ENCODE data around the gene OR56A1.
A peak's percentile ranks its signal among the peaks of the same experiment; 100 is the strongest.
"Not testable (repeated sequence)": the region's sequence is repeated elsewhere in the genome, so short reads cannot be mapped to it uniquely, and the experiment has no call there.

Gene OR56A1, protein sequence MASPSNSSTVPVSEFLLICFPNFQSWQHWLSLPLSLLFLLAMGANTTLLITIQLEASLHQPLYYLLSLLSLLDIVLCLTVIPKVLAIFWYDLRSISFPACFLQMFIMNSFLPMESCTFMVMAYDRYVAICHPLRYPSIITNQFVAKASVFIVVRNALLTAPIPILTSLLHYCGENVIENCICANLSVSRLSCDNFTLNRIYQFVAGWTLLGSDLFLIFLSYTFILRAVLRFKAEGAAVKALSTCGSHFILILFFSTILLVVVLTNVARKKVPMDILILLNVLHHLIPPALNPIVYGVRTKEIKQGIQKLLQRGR

DNA sequence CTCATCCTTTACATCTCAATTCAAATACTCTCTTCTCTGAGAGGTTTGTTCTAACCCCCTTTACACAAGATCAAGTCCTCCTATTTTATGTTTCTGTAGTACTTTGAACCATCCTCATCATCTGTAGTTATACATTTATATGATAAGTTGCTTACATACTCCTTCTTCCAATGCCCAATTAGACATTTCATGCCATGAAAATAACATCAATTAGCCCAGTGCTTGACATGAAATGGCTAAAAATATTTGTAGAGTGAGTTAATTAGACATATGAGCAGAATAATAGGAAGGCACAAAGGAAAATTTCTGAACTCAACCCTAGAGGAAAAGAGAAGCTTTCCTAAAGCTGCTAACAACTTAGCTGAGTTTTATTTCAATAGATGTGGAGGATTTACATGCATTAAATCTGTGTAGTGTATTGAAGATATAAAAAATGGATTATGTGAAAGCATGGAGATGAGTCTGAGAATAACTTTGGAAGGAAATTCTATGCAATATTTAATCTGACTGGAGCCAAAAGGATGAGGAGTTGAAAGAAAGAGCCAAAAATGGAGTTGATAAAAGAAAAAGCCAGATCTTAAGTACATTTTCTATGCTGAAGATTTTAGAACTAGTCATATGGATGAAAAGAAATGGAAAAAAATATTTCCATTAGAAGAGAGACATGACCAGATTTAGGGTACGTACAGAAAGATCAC lies at the start of gene OR56A1:
Gene OR56A1 (minus strand): TSS at position 51 of the 698 bp plus-strand sequence. CDS start 3,066 bp downstream, outside the sequence.
- FAIRE-seq (no peak), DNase-seq (ENCODE audit: extremely low spot score, insufficient read length, low read depth) (no peak)

GRCh38 chr11:6079463-6079862 lies 48.9 kb upstream of the OR56A1 start:
- DNase-seq (ENCODE audit: extremely low spot score, insufficient read length, low read depth) (no peak), FAIRE-seq (no peak)

- no peak for FAIRE-seq
- DNase-seq (ENCODE audit: extremely low spot score, insufficient read length, low read depth): no peak
Measured at GRCh38 chr11:6077723-6078122, 47.2 kb upstream of the OR56A1 start.

DNA sequence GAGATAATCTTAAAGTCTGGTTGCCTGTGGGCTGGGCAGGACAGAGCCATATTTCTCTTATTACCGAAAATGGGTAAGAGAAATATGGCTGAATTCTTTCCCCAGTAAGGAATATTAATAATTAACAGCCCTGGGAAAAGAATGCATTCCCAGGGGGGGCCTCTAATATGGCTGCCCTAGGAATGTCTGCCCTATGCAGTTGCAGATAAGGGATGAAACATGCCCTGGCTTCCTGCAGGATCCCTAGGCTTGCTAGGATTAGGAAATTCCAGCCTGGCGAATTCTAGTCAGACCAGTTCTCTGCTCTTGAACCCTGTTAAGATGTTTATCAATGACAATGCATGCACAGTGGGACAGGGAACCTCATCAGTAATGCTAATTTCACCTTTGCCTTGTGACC lies 45.9 kb upstream of the OR56A1 start:
- DNase-seq (ENCODE audit: extremely low spot score, insufficient read length, low read depth); FAIRE-seq: not testable (repeated sequence)

DNA sequence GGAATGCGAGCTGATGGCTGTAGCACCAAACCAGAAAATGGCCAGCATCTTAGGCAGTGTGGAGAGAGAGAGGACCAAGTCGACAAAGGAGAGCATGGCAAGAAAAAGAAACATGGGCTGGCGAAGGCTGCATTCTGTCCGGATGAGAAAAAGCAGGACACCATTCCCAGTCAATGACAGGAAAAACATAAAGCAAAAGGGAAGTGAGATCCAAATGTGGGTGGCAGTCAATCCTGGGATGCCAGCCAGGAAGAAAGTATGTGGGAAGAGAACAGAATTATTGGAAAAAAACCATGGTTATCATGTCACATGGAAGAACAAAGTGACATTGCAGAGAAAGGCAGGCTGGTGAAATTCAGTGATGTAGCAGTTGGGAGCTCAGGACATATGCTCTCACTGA lies 36.9 kb upstream of the OR56A1 start:
- FAIRE-seq (no peak), DNase-seq (ENCODE audit: extremely low spot score, insufficient read length, low read depth) (no peak)

DNA sequence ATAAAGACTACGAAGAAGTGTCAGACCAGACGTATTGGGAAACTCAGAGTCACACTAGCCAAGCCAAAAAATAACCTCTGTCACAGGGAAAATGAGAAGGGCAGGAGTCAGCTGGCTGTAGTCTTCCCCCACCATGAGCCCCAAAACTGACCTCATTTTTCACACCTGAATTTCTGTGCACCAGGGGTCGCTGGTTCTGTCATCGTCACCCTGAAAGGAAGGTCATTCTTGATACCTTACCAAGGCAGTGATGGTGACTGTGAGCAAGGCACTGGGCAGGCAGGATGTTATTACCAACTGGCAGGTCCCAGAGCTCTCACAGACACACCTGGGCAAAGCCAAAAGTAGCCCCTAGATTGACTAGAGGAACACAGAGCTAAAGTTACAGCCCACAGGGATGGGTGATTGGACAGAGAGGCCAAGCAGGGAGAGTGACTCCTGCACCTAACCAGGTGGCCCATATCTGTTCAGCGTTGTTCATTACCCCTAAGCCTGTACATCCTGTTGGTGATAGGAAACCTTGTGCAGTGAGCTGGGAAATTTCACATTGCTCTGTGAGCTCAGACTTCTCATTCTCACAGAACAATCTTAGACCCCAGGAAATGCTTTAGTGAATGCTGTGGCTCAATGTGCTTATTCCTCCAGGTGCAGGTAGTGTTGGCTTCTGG lies 32.3 kb upstream of the OR56A1 start:
- no peak for DNase-seq (ENCODE audit: extremely low spot score, insufficient read length, low read depth)
- no peak for FAIRE-seq

DNA sequence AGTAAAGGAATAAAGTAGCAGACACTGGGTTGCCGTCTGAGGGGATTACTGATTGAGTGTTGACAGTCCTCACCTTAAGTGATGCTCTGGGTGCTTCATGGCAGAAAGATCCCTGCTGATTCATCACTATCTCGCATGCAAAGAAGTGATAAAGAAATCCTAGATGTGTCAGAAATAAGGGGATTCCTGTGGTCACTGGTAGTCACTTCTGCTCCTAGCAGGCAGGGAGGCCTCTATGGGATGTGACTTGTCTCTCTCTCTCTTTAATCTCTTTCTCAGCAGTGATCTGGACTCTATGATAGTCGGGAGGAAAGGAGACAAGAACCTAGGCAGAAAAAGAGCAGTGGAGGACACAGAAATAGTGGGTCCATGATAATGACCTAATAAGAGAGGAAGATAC lies 30.9 kb upstream of the OR56A1 start:
- FAIRE-seq: no peak

DNA sequence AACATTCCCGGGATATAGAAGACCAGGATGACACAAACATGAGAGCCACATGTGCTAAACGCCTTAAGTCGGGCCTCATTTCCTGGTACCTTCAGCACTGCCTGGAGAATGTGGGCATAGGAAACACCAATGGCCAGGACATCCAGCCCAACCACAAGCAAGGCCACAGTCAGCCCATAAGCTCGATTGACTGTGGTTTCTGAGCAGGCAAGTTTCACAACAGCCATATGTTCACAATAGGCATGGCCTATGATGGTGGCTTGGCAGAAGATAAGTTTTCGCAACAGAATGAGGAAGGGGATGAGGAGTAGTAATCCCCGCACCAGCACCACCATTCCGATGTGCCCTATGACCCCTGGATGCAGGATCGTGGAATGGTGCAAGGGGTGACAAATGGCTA lies 26.9 kb upstream of the OR56A1 start:
- FAIRE-seq: no peak

More for the DNA sequence above, 30.9 kb upstream of the OR56A1 start:
- no peak for DNase-seq (ENCODE audit: extremely low spot score, insufficient read length, low read depth)

DNA sequence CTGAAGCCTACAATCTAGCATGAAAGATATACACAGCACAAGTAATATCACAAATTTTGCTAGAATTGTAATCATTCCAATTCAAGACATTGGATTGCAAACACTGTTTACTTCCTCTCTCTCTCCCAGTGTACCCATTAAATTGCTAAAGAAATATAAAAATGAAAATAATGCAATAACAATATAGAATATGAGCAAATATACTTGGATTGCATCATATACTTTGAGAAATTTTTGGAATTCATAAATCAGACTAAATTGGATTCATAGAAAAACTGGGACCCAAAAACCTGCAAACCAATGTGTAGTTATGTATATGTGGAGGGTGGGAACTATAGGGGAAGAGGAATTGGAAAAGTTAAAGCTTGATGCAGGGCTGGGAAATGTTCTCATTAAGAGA lies 25.0 kb upstream of the OR56A1 start:
- no peak for FAIRE-seq

More for the DNA sequence above, 26.9 kb upstream of the OR56A1 start:
- DNase-seq (ENCODE audit: extremely low spot score, insufficient read length, low read depth): no peak

DNA sequence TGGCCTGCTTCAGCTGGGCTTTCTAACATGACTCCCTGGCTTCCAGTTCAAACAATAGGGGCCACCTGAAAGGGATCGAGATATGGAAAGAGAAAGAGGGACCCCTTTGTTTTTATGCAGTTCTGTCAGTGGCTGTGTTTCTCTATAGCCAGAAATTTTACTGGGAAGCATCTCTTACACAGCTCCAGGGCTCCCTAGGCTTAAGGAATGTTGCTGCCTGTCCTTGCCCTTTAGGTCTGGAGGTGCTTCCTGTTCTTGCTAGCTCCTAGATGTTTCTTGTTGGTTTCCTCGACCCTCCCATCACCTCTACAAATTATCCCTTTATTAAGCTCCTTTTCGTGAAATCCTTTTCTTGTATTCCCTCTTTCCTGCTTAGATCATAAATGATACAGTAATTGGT lies 21.8 kb upstream of the OR56A1 start:
- FAIRE-seq (no peak), DNase-seq (ENCODE audit: extremely low spot score, insufficient read length, low read depth) (no peak)

More for the DNA sequence above, 25.0 kb upstream of the OR56A1 start:
- no peak for DNase-seq (ENCODE audit: extremely low spot score, insufficient read length, low read depth)

GRCh38 chr11:6040874-6041273 lies 10.3 kb upstream of the OR56A1 start:
- no peak for DNase-seq (ENCODE audit: extremely low spot score, insufficient read length, low read depth)
- no peak for FAIRE-seq

DNA sequence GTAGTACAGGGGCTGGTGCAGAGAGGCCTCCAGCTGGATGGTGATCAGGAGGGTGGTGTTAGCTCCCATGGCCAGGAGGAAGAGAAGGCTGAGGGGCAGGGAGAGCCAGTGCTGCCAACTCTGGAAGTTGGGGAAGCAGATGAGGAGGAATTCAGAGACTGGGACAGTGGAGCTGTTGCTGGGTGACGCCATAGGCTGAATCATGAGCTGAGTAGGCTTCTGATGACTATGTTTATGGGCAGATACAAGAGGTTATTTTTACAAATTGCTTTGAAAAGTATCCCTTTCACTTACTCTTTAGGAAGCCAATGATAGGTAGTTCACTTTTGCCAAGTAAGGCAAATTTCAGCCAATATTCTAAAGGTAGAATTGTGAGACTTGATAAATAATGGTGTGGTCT lies 3.1 kb downstream of the OR56A1 start:
- FAIRE-seq: no peak
- no peak for DNase-seq (ENCODE audit: extremely low spot score, insufficient read length, low read depth)

GRCh38 chr11:6025056-6025455 lies 5.5 kb downstream of the OR56A1 start:
- FAIRE-seq (no peak), DNase-seq (ENCODE audit: extremely low spot score, insufficient read length, low read depth) (no peak)

GRCh38 chr11:6022956-6023355 lies 7.6 kb downstream of the OR56A1 start:
- FAIRE-seq (peak; percentile 73), DNase-seq (ENCODE audit: extremely low spot score, insufficient read length, low read depth) (no peak)

GRCh38 chr11:6013042-6013441 lies 17.5 kb downstream of the OR56A1 start:
- DNase-seq (ENCODE audit: extremely low spot score, insufficient read length, low read depth): no peak
- FAIRE-seq: no peak

DNA sequence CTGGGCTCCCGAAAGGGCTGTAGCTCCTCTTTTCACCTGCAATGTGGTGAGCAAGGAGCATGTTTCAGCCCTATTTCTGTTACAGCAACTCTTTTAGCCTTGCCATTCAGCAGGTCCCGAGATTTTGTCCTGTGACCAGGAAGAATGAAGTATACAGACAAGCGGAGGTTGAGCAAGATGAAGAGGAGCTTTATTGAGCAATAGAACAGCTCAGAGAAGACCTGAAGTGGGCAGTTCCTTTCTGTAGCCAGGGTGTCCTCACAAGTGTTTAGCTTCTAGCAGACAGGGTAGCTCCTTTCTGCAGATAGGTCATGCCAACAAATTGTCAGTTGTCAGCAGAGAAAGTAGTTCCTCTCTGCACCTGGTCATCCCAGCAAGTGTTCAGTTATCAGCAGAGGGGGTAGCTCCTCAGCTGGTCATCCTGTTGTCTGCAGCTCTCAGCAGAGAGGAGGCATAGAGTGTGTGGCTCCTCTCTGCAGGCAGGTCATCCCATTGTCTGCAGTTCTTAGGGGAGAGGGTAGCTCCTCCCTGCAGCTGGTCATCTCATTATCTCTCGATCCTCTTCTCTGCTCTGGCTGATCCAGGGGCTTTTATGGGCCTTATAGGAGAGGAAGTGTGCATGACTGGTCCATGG lies 18.4 kb downstream of the OR56A1 start:
- DNase-seq (ENCODE audit: extremely low spot score, insufficient read length, low read depth): no peak
- FAIRE-seq: no peak

GRCh38 chr11:6006846-6007245 lies 23.7 kb downstream of the OR56A1 start, which contains the start of gene OR56A4:
OR56A4 (minus strand) TSS chr11:6006946; CDS start chr11:6002992, 3,954 bp downstream.
- no peak for FAIRE-seq

GRCh38 chr11:6006395-6006794 lies 24.2 kb downstream of the OR56A1 start:
- FAIRE-seq (no peak), DNase-seq (ENCODE audit: extremely low spot score, insufficient read length, low read depth) (no peak)

More at GRCh38 chr11:6006846-6007245, 23.7 kb downstream of the OR56A1 start, which contains the start of gene OR56A4:
- no peak for DNase-seq (ENCODE audit: extremely low spot score, insufficient read length, low read depth)

DNA sequence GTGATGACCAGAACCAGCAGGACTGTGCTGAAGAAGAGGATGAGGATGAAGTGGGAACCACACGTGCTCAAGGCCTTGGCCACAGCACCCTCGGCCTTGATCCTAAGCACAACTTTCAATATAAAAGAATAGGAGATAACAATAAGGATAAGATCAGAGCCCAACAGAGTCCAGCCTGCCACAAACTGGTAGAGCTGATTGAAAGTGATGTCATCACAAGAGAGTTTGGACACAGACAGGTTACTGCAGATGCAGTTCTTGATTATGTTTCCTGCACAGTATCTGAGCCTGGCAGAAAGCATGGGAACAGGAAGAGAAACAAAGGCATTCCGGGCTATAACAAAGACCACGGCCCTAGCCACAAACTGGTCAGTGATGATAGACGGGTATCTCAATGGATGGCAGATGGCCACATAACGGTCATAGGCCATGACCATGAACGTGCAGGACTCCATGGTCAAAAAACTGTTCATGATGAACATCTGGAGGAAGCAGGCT lies 28.3 kb downstream of the OR56A1 start:
- DNase-seq (ENCODE audit: extremely low spot score, insufficient read length, low read depth): no peak
- FAIRE-seq: no peak

- DNase-seq (ENCODE audit: extremely low spot score, insufficient read length, low read depth) (no peak), FAIRE-seq (no peak)
Measured at GRCh38 chr11:5994791-5995190, 35.8 kb downstream of the OR56A1 start.

Data from GM18507 (cell line).